HG03039 (cell line): ENCODE data around the gene ZC3H15.

Experiments used
- ATAC-seq: cut with Tn5 transposase; IDR thresholded peaks from one replicate; pipeline ENCODE4 v1.9.1; 2021; ENCODE audit warnings: mild to moderate bottlenecking, moderate library complexity; ENCODE audit not compliant: unreplicated experiment

The ZC3H15 gene

DNA sequence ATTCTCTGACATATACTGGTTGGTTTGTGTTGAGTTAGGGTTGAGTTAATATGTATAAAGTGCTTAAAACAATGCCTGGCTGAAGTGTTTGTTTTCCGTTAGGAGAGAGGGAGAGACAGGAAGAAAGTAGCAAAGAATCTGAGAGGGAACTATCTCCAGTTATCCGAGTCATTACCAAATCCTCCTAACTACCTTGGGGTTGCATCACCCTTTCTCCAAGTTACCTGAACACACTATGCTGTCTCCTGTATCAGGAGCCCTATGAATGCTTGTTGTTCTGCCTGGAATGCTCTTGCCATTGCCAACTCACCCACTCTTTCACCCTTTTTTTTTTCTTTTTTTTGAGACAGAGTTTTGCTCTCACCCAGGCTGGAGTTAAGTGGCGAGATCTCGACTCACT is 55.9 kb downstream of the ZC3H15 start:
- ATAC-seq = no peak

DNA sequence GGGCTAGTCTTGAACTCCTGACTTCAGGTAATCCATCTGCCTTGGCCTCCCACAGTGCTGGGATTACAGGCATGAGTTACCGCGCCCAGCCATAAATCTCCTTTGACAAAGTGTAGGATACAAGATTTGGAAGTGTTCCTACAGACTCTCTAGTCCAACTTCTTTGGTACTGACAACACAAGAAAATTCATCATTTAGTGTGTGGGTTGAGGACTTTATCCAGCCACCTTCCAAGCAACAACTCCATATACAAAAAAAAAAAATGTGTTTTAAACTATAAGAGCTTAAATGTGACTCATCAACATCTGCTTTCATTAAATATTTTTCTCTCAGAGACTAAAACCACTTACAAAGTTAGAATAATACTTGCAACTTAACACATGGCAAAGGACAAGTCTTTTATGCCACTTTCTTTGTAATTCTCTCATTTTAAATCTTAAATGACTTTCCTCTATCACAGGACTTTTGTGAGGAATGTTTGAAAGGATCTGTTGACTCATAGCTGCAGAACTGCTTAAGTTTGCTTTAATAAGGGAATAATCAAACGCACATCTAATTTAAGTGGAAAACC is 57.6 kb downstream of the ZC3H15 start:
- no peak for ATAC-seq

DNA sequence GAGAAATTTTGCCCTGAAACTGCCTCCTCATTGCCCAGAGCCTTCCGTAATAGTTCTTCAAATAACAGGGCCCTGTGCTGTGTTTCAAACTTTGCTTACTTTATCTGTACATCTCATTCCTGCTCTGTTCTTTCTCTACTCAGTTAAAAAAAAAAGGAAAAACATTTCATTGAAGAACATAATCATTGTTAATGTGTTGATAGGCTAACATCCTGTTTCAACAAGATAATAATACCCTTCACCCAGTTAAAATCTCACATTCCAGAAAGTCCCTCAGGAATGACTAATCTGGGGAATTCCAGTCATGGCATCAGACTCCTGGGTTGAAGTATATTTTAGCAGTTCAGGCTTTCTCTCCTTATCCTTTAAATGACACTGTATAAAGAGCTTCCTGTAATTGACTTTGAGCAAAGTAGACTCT is 58.2 kb downstream of the ZC3H15 start:
- peak; percentile 54 for ATAC-seq

DNA sequence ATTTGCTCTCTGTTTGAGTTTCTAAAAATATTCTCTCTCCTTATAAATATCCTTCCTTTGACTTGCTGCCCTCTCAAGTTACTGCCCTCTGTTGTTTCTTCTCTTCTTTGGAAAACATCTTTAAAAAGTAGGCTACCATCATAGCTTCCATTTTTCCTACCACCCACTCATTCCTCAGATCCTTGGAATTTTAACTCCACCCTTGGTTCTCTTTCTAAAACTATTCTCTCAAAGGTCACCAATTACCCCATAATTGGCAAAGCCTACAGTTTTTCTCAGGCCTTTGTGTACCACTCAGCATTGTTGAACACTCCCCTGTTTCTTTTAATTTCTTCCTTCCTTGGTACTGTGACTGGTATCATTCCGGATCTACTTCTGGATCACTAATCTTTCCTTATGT is 60.8 kb downstream of the ZC3H15 start:
- ATAC-seq = no peak

DNA sequence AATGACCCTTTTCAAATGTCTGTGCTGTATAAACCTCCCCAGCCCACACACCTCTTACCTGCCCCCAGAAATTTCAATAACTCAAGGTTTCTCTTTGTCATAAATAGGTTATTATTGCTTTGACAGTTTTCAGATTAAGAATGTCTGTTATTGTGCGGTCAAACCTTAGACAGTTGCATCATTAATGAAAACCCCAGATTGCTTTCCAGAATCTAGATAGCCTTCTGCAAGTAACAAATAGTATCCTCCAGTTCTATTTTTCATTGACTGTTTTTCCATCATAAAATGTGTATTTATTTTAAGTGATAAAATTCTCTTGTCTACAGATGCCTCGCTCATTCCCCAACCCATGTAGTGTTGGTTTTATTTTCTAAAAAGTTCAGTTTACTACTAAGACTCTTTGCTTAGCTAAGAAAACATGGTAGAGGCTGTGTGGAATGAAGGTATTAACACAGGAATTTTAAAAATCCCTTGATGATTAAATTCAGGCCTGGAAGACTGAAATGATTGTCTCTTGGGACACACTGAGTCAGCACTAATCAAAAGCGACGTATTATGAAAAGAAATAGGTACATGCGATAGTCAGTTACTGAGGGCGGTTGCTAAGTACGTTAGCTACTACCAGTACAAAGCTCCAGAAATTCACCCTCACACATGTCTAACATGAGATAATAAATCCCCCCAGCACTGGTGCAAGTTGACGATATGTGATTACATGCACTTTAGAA is 65.4 kb downstream of the ZC3H15 start:
- no peak for ATAC-seq

DNA sequence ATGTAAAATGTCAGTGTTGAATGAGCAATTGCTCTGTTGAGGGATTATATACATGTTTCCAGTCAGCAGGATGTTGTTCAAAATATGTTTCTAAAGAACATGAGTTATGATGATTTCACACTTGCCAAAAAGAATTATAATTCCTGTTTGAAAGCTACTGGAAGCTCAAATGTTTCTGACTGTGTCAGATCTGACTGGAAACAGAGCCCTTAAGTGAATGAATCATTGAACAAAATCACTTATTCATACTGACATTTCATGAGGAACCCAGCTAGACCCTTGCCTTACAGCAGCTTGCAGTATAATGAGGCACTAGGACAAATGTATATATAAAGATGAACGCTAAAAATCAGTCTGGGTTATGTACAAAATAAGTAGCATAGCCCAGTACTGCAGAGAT is 68.4 kb downstream of the ZC3H15 start:
- no peak for ATAC-seq

DNA sequence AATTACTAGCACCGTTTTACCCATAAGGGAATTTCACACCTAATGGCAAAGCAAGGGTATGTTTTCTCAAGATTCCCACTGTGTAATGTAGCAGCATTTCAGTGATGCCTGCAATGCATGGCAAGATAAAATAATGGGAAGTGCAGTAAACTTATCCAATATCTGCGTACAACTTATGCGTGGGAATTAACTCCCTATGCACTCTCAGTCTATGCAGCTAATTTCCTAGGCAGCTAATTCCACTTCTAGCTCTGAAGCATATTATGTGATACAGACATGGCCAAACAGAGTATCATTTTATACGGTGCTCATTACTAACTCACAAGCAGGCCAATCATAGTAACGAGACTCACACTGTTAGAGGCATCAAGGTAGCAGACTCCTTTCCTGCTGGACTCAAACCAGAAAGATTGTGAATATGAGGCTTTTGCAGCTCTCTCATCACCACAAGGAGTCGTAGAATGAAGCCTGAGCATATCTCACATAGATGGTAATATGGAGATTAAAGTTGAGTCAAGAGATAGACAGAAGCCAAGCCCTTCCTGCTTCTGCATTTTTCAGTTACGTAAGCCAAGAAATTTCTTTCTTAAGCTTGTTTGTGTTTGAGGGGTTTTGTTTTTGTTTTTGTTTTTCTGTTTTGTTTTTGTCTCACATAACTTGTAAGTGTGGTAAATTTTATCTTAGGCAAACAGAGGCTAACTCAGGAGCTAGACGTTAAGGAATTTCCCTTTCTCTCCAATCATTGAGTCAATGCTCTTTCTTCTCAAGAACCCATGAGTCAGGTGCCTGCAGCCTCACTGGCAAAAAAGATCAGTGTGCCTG is 69.0 kb downstream of the ZC3H15 start:
- no peak for ATAC-seq

DNA sequence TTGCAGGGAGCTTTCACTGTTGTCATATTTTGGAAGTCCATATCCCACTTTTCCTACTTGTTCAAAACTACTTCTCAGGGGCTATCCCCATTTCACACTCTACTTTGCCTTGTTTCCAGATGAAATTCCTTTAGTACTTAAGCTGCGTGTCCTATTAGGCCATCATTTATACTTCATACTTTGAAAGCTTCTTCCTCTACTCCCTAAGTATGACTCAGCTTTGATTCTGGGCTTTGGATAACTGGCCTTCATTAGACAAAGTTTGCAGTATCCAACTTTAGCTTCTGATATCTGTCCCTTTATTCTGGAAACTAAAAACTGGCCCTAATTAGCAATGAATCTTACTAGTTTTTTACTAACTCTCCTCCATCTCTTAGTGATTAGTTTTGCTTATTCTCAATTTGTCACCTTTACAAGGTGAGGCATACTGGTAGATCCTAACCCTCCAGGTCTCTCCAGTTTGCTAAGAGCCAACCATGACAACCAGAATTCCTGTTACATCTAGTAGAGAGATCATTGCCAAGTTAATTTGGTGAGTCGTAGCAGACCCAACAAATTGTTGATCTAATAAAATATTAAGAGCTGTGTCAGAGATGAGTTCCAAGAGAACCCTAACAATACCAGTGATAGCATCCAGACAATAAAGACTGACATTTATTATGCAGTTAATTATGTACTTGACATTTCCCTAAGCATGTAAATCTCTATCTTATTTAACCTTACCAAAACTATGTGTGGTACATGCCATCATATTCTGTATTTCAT is 72.6 kb downstream of the ZC3H15 start:
- no peak for ATAC-seq
